ENCODE results near the gene ZSCAN5B. TPM values are rescaled to one million over a fixed set of nuclear protein-coding genes. Genes with fewer than 3 reads are reported as not detected.
A peak's percentile ranks its signal among the peaks of the same experiment; 100 is the strongest.

The ZSCAN5B gene
- total RNA-seq, 1 experiment from 2014 or later: not detected

DNA sequence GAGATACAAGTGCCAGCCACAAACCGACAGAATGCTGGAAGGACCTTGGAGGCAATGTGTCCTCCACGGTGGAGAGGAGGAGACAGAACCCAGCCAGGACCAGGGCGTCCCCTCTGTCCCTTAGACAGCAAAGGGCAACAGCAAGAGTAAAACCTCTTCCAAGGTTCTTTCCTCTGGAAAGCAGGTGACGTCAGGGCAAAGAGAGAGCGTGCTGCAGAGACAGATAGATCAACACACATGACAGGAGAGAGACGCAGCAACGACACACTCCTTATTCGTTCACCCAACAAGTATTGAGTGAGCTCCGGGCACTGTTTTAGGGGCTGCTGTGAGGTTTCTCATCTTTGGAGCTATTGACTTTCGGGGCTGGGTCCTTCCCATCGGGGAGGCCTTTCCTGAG, 23.0 kb downstream of the ZSCAN5B start:
- H3K36me3 ChIP-seq (ENCODE audit: control insufficient read depth, insufficient read depth, low read length): no peaks in the 10 kb centered on the region
- POLR2A ChIA-PET: no interaction called here
- intact Hi-C loops (cut with micrococcal nuclease; ENCODE audit: unreplicated experiment): no loop called here
- DNase-seq (ENCODE audit: low read depth, low spot score) (no peak), ATAC-seq (peak; percentile 42; the same call in 1 of the 2 replicates)
- no peaks in the 10 kb centered on the region for H3K9me3 ChIP-seq (ENCODE audit: control insufficient read depth, insufficient read depth, low read depth, low read length)
- TF ChIP-seq, protein P1, sequence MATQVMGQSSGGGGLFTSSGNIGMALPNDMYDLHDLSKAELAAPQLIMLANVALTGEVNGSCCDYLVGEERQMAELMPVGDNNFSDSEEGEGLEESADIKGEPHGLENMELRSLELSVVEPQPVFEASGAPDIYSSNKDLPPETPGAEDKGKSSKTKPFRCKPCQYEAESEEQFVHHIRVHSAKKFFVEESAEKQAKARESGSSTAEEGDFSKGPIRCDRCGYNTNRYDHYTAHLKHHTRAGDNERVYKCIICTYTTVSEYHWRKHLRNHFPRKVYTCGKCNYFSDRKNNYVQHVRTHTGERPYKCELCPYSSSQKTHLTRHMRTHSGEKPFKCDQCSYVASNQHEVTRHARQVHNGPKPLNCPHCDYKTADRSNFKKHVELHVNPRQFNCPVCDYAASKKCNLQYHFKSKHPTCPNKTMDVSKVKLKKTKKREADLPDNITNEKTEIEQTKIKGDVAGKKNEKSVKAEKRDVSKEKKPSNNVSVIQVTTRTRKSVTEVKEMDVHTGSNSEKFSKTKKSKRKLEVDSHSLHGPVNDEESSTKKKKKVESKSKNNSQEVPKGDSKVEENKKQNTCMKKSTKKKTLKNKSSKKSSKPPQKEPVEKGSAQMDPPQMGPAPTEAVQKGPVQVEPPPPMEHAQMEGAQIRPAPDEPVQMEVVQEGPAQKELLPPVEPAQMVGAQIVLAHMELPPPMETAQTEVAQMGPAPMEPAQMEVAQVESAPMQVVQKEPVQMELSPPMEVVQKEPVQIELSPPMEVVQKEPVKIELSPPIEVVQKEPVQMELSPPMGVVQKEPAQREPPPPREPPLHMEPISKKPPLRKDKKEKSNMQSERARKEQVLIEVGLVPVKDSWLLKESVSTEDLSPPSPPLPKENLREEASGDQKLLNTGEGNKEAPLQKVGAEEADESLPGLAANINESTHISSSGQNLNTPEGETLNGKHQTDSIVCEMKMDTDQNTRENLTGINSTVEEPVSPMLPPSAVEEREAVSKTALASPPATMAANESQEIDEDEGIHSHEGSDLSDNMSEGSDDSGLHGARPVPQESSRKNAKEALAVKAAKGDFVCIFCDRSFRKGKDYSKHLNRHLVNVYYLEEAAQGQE (IDR thresholded peaks at IDR 0.05; ENCODE audit: insufficient read depth in 1 of 2, low read depth in 2 of 2, low read length in 1 of 2): no peak
- TF ChIP-seq TCF7L2 (IDR thresholded peaks at IDR 0.05; ENCODE audit: low read depth, low read length): no peak
- no peak for TF ChIP-seq POLR2AphosphoS5 (IDR thresholded peaks at IDR 0.05; ENCODE audit: low read depth, low read length)
- TF ChIP-seq SIN3A (IDR thresholded peaks at IDR 0.05; ENCODE audit: borderline replicate concordance, insufficient read depth, low read depth, low read length): no peak
- TF ChIP-seq, protein P2, sequence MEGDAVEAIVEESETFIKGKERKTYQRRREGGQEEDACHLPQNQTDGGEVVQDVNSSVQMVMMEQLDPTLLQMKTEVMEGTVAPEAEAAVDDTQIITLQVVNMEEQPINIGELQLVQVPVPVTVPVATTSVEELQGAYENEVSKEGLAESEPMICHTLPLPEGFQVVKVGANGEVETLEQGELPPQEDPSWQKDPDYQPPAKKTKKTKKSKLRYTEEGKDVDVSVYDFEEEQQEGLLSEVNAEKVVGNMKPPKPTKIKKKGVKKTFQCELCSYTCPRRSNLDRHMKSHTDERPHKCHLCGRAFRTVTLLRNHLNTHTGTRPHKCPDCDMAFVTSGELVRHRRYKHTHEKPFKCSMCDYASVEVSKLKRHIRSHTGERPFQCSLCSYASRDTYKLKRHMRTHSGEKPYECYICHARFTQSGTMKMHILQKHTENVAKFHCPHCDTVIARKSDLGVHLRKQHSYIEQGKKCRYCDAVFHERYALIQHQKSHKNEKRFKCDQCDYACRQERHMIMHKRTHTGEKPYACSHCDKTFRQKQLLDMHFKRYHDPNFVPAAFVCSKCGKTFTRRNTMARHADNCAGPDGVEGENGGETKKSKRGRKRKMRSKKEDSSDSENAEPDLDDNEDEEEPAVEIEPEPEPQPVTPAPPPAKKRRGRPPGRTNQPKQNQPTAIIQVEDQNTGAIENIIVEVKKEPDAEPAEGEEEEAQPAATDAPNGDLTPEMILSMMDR (IDR thresholded peaks at IDR 0.05): no peak
- no peaks in the 10 kb centered on the region for H3K27me3 ChIP-seq (ENCODE audit: control insufficient read depth, insufficient read depth, low read length)
- BruUV-seq (replicated peaks): no TSS peak
- CTCF ChIA-PET: interaction anchor here (0.5 to 0.8 kb wide), 3 partner anchors 13 to 102 kb away, joined by 3 to 6 read pairs (median 3); no protein-coding TSS in a partner anchor
- in situ Hi-C loops (cut with HindIII; ENCODE audit: low pct_unique_long_range_greater_than_20kb, low sequenced_read_pairs): no loop called here
- no peaks in the 10 kb centered on the region for H3K4me1 ChIP-seq (ENCODE audit: control insufficient read depth, insufficient read depth, low read length)
- no peak overlapping the region for H3K4me3 ChIP-seq (ENCODE audit: low read depth in 2 of 2, low read length in 2 of 2)
- H3K27ac ChIP-seq (ENCODE audit: low read length): no peak overlapping the region

GRCh38 chr19:56174086-56174485, 23.5 kb downstream of the ZSCAN5B start:
- intact Hi-C loops (cut with micrococcal nuclease; ENCODE audit: unreplicated experiment) (no loop called here), in situ Hi-C loops (cut with HindIII; ENCODE audit: low pct_unique_long_range_greater_than_20kb, low sequenced_read_pairs) (no loop called here)
- ChIA-PET POLR2A (no interaction called here), CTCF (interaction anchor here (0.5 kb wide), 1 partner anchor 64 kb away, joined by 6 read pairs; no protein-coding TSS in a partner anchor)
- Histone ChIP-seq H3K9me3 (ENCODE audit: control insufficient read depth, insufficient read depth, low read depth, low read length) (no peaks in the 10 kb centered on the region), H3K4me3 (ENCODE audit: low read depth in 2 of 2, low read length in 2 of 2) (no peak overlapping the region), H3K36me3 (ENCODE audit: control insufficient read depth, insufficient read depth, low read length) (no peaks in the 10 kb centered on the region), H3K27me3 (ENCODE audit: control insufficient read depth, insufficient read depth, low read length) (no peaks in the 10 kb centered on the region), H3K4me1 (ENCODE audit: control insufficient read depth, insufficient read depth, low read length) (no peaks in the 10 kb centered on the region), H3K27ac (ENCODE audit: low read length) (no peak overlapping the region)
- DNase-seq (ENCODE audit: low read depth, low spot score): no peak
- TF ChIP-seq, protein P2 (IDR thresholded peaks at IDR 0.05): no peak
- TF ChIP-seq TCF7L2 (IDR thresholded peaks at IDR 0.05; ENCODE audit: low read depth, low read length): no peak
- TF ChIP-seq POLR2AphosphoS5 (IDR thresholded peaks at IDR 0.05; ENCODE audit: low read depth, low read length): no peak
- TF ChIP-seq SIN3A (IDR thresholded peaks at IDR 0.05; ENCODE audit: borderline replicate concordance, insufficient read depth, low read depth, low read length): no peak
- TF ChIP-seq, protein P1 (IDR thresholded peaks at IDR 0.05; ENCODE audit: insufficient read depth in 1 of 2, low read depth in 2 of 2, low read length in 1 of 2): no peak
- no peak for ATAC-seq
- BruUV-seq (replicated peaks): no TSS peak
